ENCODE data around the gene ARHGAP11A. TPM values are rescaled to one million over a fixed set of nuclear protein-coding genes. Genes with fewer than 3 reads are reported as not detected.

Gene ARHGAP11A
- polyA plus RNA-seq, 1 donor from 2014 or later, result 0.50 TPM

DNA sequence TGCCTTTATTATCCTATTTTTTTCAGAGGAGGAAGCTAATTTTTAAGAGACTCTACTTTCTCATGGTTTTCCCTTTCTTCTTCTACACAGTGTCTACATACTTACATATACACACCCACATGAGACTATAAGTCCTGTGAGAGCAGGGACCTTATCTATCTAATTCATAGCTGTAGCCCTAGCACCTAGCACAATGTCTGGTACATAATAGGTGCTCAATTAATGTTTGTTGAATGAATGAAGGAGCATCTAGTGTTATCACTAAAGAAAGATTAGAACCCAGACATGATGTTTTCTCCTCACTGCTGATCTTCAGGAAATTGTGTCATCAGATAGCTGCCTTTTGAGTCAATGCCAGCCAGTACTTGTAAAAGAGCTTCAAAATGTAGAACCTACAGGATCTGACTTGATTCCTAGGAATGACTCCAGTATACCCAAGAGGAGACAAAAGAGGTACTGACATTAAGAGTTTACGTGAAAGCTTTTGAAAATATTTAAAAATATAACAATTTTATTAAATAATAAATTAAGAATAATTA is 28.7 kb downstream of the ARHGAP11A start:
- Histone ChIP-seq H3K9ac (ENCODE audit: low read length) (no peak overlapping the region), H3K27me3 (ENCODE audit: insufficient read depth, low read depth, low read length) (no peaks in the 10 kb centered on the region), H3K27ac (ENCODE audit: low read length) (no peak overlapping the region), H3K79me2 (replicated peaks; ENCODE audit: insufficient read depth, low read length) (no peaks in the 10 kb centered on the region), H3K9me2 (ENCODE audit: insufficient read depth, low read length) (no peaks in the 10 kb centered on the region), H3F3A (ENCODE audit: insufficient read depth, low read length, poor library complexity, severe bottlenecking) (no peaks in the 10 kb centered on the region), H3K4me2 (ENCODE audit: low read length) (no peak overlapping the region), H3K9me3 (ENCODE audit: low read length) (no peaks in the 10 kb centered on the region), H2AFZ (ENCODE audit: low read depth, low read length) (no peak overlapping the region), H3K36me3 (ENCODE audit: insufficient read depth, low read length) (no peaks in the 10 kb centered on the region), H4K20me1 (ENCODE audit: insufficient read depth) (no peaks in the 10 kb centered on the region), H3K4me3 (ENCODE audit: low read length) (no peak overlapping the region)
- TF ChIP-seq, protein P1, sequence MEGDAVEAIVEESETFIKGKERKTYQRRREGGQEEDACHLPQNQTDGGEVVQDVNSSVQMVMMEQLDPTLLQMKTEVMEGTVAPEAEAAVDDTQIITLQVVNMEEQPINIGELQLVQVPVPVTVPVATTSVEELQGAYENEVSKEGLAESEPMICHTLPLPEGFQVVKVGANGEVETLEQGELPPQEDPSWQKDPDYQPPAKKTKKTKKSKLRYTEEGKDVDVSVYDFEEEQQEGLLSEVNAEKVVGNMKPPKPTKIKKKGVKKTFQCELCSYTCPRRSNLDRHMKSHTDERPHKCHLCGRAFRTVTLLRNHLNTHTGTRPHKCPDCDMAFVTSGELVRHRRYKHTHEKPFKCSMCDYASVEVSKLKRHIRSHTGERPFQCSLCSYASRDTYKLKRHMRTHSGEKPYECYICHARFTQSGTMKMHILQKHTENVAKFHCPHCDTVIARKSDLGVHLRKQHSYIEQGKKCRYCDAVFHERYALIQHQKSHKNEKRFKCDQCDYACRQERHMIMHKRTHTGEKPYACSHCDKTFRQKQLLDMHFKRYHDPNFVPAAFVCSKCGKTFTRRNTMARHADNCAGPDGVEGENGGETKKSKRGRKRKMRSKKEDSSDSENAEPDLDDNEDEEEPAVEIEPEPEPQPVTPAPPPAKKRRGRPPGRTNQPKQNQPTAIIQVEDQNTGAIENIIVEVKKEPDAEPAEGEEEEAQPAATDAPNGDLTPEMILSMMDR (IDR thresholded peaks at IDR 0.05; ENCODE audit: poor library complexity, severe bottlenecking), result no peak
- TF ChIP-seq SMC3 (conservative IDR thresholded peaks at IDR 0.05; ENCODE audit: poor library complexity) (no peak), MXI1 (conservative IDR thresholded peaks at IDR 0.05; ENCODE audit: poor library complexity, severe bottlenecking) (no peak), POLR2AphosphoS5 (IDR thresholded peaks at IDR 0.05) (no peak), RAD21 (conservative IDR thresholded peaks at IDR 0.05) (no peak), EZH2 (IDR thresholded peaks at IDR 0.05; ENCODE audit: borderline replicate concordance, insufficient read depth, low read length, poor library complexity, severe bottlenecking) (no peak), REST (IDR thresholded peaks at IDR 0.05; ENCODE audit: borderline replicate concordance) (no peak), TAF1 (IDR thresholded peaks at IDR 0.05; ENCODE audit: low read depth) (no peak), EP300 (conservative IDR thresholded peaks at IDR 0.05; ENCODE audit: poor library complexity, severe bottlenecking) (no peak)

- Histone ChIP-seq H3K4me2 (ENCODE audit: low read length) (no peak overlapping the region), H3K4me3 (ENCODE audit: low read length) (no peak overlapping the region), H3K36me3 (ENCODE audit: insufficient read depth, low read length) (no peaks in the 10 kb centered on the region), H3K79me2 (replicated peaks; ENCODE audit: insufficient read depth, low read length) (no peaks in the 10 kb centered on the region), H3K9me3 (ENCODE audit: low read length) (no peaks in the 10 kb centered on the region), H3K9ac (ENCODE audit: low read length) (no peak overlapping the region), H3K9me2 (ENCODE audit: insufficient read depth, low read length) (no peaks in the 10 kb centered on the region), H3K27me3 (ENCODE audit: insufficient read depth, low read depth, low read length) (no peaks in the 10 kb centered on the region), H3K27ac (ENCODE audit: low read length) (no peak overlapping the region), H4K20me1 (ENCODE audit: insufficient read depth) (no peaks in the 10 kb centered on the region), H3F3A (ENCODE audit: insufficient read depth, low read length, poor library complexity, severe bottlenecking) (no peaks in the 10 kb centered on the region), H2AFZ (ENCODE audit: low read depth, low read length) (no peak overlapping the region)
- no peak for TF ChIP-seq POLR2AphosphoS5 (IDR thresholded peaks at IDR 0.05)
- no peak for TF ChIP-seq MXI1 (conservative IDR thresholded peaks at IDR 0.05; ENCODE audit: poor library complexity, severe bottlenecking)
- TF ChIP-seq REST (IDR thresholded peaks at IDR 0.05; ENCODE audit: borderline replicate concordance), result no peak
- TF ChIP-seq EP300 (conservative IDR thresholded peaks at IDR 0.05; ENCODE audit: poor library complexity, severe bottlenecking), result no peak
- TF ChIP-seq SMC3 (conservative IDR thresholded peaks at IDR 0.05; ENCODE audit: poor library complexity), result no peak
- TF ChIP-seq TAF1 (IDR thresholded peaks at IDR 0.05; ENCODE audit: low read depth), result no peak
- TF ChIP-seq RAD21 (conservative IDR thresholded peaks at IDR 0.05), result no peak
- TF ChIP-seq EZH2 (IDR thresholded peaks at IDR 0.05; ENCODE audit: borderline replicate concordance, insufficient read depth, low read length, poor library complexity, severe bottlenecking), result no peak
- TF ChIP-seq, protein P1 (IDR thresholded peaks at IDR 0.05; ENCODE audit: poor library complexity, severe bottlenecking), result no peak
Observed at GRCh38 chr15:32646291-32646690, 31.0 kb downstream of the ARHGAP11A start.
